Gastrocnemius medialis (tissue), 4 donors: ENCODE results near the gene CABP7. TPM values are rescaled to one million over a fixed set of nuclear protein-coding genes. Genes with fewer than 3 reads are reported as not detected.

ENCODE experiments used
- ATAC-seq, 2 donors: fragments of 150-250 bp; one replicate each; pipeline ENCODE4 v1.9.1; 2016
- DNase-seq, 2 donors: peaks; one replicate each; pipeline ENCODE4 v3.0.0-alpha.2; 2019
- H3K27ac ChIP-seq, 4 donors: fragments of 200-600 bp; sonication (generic); 1 replicate in 1 of 4; 2 replicates in 3 of 4; pipeline ENCODE4 v1.5.1; 2016 to 2018; ENCODE audit warnings: mild to moderate bottlenecking in 2 of 4, moderate library complexity in 1 of 4
- H3K27me3 ChIP-seq, 3 donors: fragments of 200-600 bp; sonication (generic) in 2 of 3; 1 replicate in 1 of 3; 2 replicates in 2 of 3; pipeline versions ENCODE4 v1.5.1 to v1.6.0; 2016 to 2019; ENCODE audit warnings: mild to moderate bottlenecking in 1 of 3, moderate library complexity in 1 of 3
- H3K36me3 ChIP-seq, 2 donors: fragments of 200-600 bp; sonication (generic) in 1 of 2; one replicate each; pipeline ENCODE4 v1.5.1; 2017 to 2018
- H3K4me1 ChIP-seq, 2 donors: fragments of 200-600 bp; sonication (generic) in 1 of 2; one replicate each; pipeline ENCODE4 v1.5.1; 2016 to 2017; ENCODE audit warnings: mild to moderate bottlenecking in 2 of 2
- H3K4me3 ChIP-seq, 4 donors: fragments of 200-600 bp; sonication (generic) in 3 of 4; 1 replicate in 1 of 4; 2 replicates in 3 of 4; pipeline ENCODE4 v1.5.1; 2016 to 2019; ENCODE audit warnings: mild to moderate bottlenecking in 2 of 4
- H3K9me3 ChIP-seq, 3 donors: fragments of 200-600 bp; sonication (generic) in 2 of 3; 1 replicate in 1 of 3; 2 replicates in 2 of 3; pipeline ENCODE4 v1.5.1; 2016 to 2019
- CTCF ChIP-seq, 5 experiments: fragments of 450-650 bp in 3 of 5; fragments of 200-600 bp in 2 of 5; sonication (generic) in 2 of 5; IDR thresholded peaks in 4 of 5; conservative IDR thresholded peaks in 1 of 5; 1 replicate in 4 of 5; 2 replicates in 1 of 5; pipeline ENCODE4 v1.5.1; 2016 to 2019; ENCODE audit warnings: antibody characterized with exemption in 5 of 5, mild to moderate bottlenecking in 3 of 5, moderate library complexity in 3 of 5
- POLR2A ChIP-seq, 2 donors: fragments of 450-650 bp; IDR thresholded peaks; one replicate each; pipeline ENCODE4 v1.6.1; 2017; ENCODE audit warnings: antibody characterized with exemption in 2 of 2, mild to moderate bottlenecking in 2 of 2, moderate library complexity in 2 of 2
- in situ Hi-C, 4 donors: fragments of 200-750 bp; cut with MboI; loops; one replicate each; pipeline versions ENCODE4 v1.15.0 to v1.8.0; 2017; ENCODE audit warnings: low sequenced_read_pairs in 4 of 4
- intact Hi-C: fragments of 100-400 bp; cut with DNase I; formaldehyde crosslinking; loops from one replicate; pipeline ENCODE4 v1.15.1; 2023; ENCODE audit warnings: low total_unique reads
- total RNA-seq, 4 donors: library from RNA; depleted of rRNA; stranded (reverse); fragments of >200 nt; gene quantifications; one replicate each; pipeline versions ENCODE4 v1.1.0 to v1.2.3, GENCODE V29; 2016

CABP7 gene
- total RNA-seq, 4 donors from 2014 or later, result not detected

- Histone ChIP-seq H3K36me3 (peaks cover 0 to 20% of the 10 kb centered on the region in 2 donors), H3K27me3 (no peaks in the 10 kb centered on the region), H3K27ac (no peak overlapping the region), H3K4me1 (peaks cover 7 to 13% of the 10 kb centered on the region in 2 donors), H3K4me3 (no peak overlapping the region), H3K9me3 (no peaks in the 10 kb centered on the region)
- DNase-seq (peak; percentile 20 to 62), ATAC-seq (peak; percentile 39 to 93)
- in situ Hi-C loops, result loop anchor here in 2 of 4 donors (25.0 kb wide), 1 partner anchor 322 kb away; no protein-coding TSS in a partner anchor
- intact Hi-C loops, result loop anchor here (1.0 to 2.0 kb wide), 2 partner anchors 315 to 399 kb away; no protein-coding TSS in a partner anchor
- TF ChIP-seq CTCF (IDR thresholded peaks at IDR 0.05 in 4 of 5, conservative IDR thresholded peaks at IDR 0.05 in 1 of 5) (peak; percentile 48 to 78 (median 70)), POLR2A (IDR thresholded peaks at IDR 0.05) (no peak)
Measured at GRCh38 chr22:29689880-29690213, 30.0 kb upstream of the CABP7 start.

- no peaks in the 10 kb centered on the region for H3K9me3 ChIP-seq
- no peak for DNase-seq
- peak in 1 of 2 donors; percentile 19 for ATAC-seq
- H3K4me1 ChIP-seq, result peaks cover 13% of the 10 kb centered on the region in 2 donors
- no peaks in the 10 kb centered on the region for H3K27me3 ChIP-seq
- peaks cover 0 to 15% of the 10 kb centered on the region in 2 donors for H3K36me3 ChIP-seq
- no peak for TF ChIP-seq POLR2A (IDR thresholded peaks at IDR 0.05)
- TF ChIP-seq CTCF (IDR thresholded peaks at IDR 0.05 in 4 of 5, conservative IDR thresholded peaks at IDR 0.05 in 1 of 5), result no peak
- H3K27ac ChIP-seq, result no peak overlapping the region
- H3K4me3 ChIP-seq, result no peak overlapping the region
- intact Hi-C loops, result loop anchor here (1.0 to 2.0 kb wide), 2 partner anchors 315 to 398 kb away; no protein-coding TSS in a partner anchor
- in situ Hi-C loops, result loop anchor here in 2 of 4 donors (25.0 kb wide), 1 partner anchor 322 kb away; no protein-coding TSS in a partner anchor
Measured at GRCh38 chr22:29690476-29690875, 29.3 kb upstream of the CABP7 start.

GRCh38 chr22:29691636-29692326 is 28.0 kb upstream of the CABP7 start:
- Histone ChIP-seq H3K4me1 (peaks cover 13 to 15% of the 10 kb centered on the region in 2 donors), H3K36me3 (peaks cover 0 to 9% of the 10 kb centered on the region in 2 donors), H3K9me3 (no peaks in the 10 kb centered on the region), H3K27ac (no peak overlapping the region), H3K4me3 (no peak overlapping the region), H3K27me3 (no peaks in the 10 kb centered on the region)
- DNase-seq (no peak), ATAC-seq (no peak)
- in situ Hi-C loops, result loop anchor here in 2 of 4 donors (25.0 kb wide), 1 partner anchor 321 kb away; no protein-coding TSS in a partner anchor
- intact Hi-C loops, result loop anchor here (2.0 kb wide), 1 partner anchor 397 kb away; no protein-coding TSS in a partner anchor
- TF ChIP-seq POLR2A (IDR thresholded peaks at IDR 0.05) (no peak), CTCF (IDR thresholded peaks at IDR 0.05 in 4 of 5, conservative IDR thresholded peaks at IDR 0.05 in 1 of 5) (no peak)

GRCh38 chr22:29692327-29692640 is 27.5 kb upstream of the CABP7 start:
- Histone ChIP-seq H3K27me3 (no peaks in the 10 kb centered on the region), H3K36me3 (peaks cover 0 to 8% of the 10 kb centered on the region in 2 donors), H3K9me3 (no peaks in the 10 kb centered on the region), H3K27ac (no peak overlapping the region), H3K4me3 (no peak overlapping the region), H3K4me1 (peaks cover 13 to 15% of the 10 kb centered on the region in 2 donors)
- in situ Hi-C loops, result loop anchor here in 2 of 4 donors (25.0 kb wide), 1 partner anchor 320 kb away; no protein-coding TSS in a partner anchor
- DNase-seq, result no peak
- no peak for TF ChIP-seq CTCF (IDR thresholded peaks at IDR 0.05 in 4 of 5, conservative IDR thresholded peaks at IDR 0.05 in 1 of 5)
- no peak for TF ChIP-seq POLR2A (IDR thresholded peaks at IDR 0.05)
- intact Hi-C loops, result no loop called here
- ATAC-seq, result no peak
